H9 (cell line): ENCODE results near the gene THRB. TPM values are rescaled to one million over a fixed set of nuclear protein-coding genes. Genes with fewer than 3 reads are reported as not detected.

ENCODE experiments used
- DNase-seq: peaks from one replicate; pipeline ENCODE4 v3.0.0-alpha.2; 2017
- H2AFZ ChIP-seq: one replicate; pipeline ENCODE4 v1.6.1; 2013; ENCODE audit warnings: mild to moderate bottlenecking, low read length, control low read depth, moderate library complexity
- H2AK5ac ChIP-seq: 2 replicates; pipeline ENCODE4 v1.6.1; 2013; ENCODE audit warnings: low read length, control low read depth, mixed read lengths; ENCODE audit not compliant: insufficient read length
- H2BK120ac ChIP-seq: one replicate; pipeline ENCODE4 v1.6.1; 2013; ENCODE audit warnings: low read depth, mild to moderate bottlenecking, low read length, control low read depth, inconsistent platforms; ENCODE audit not compliant: poor library complexity, severe bottlenecking
- H2BK12ac ChIP-seq: 2 replicates; pipeline ENCODE4 v1.6.1; 2013; ENCODE audit warnings: low read length, control low read depth, mixed read lengths, low read depth; ENCODE audit not compliant: insufficient read length
- H2BK15ac ChIP-seq: 2 replicates; pipeline ENCODE4 v1.6.1; 2013; ENCODE audit warnings: low read depth, low read length, control low read depth
- H2BK20ac ChIP-seq: one replicate; pipeline ENCODE4 v1.6.1; 2013; ENCODE audit warnings: low read depth, mild to moderate bottlenecking, low read length, control low read depth, inconsistent platforms; ENCODE audit not compliant: poor library complexity, severe bottlenecking
- H2BK5ac ChIP-seq: 2 replicates; pipeline ENCODE4 v1.6.1; 2013; ENCODE audit warnings: low read length, control low read depth, mixed read lengths; ENCODE audit not compliant: insufficient read length
- H3K14ac ChIP-seq: 2 replicates; pipeline ENCODE4 v1.6.1; 2013; ENCODE audit warnings: low read length, control low read depth; ENCODE audit not compliant: insufficient read depth
- H3K18ac ChIP-seq: 2 replicates; pipeline ENCODE4 v1.6.1; 2013; ENCODE audit warnings: low read depth, mild to moderate bottlenecking, mixed read lengths, low read length, control low read depth; ENCODE audit not compliant: insufficient read length
- H3K23ac ChIP-seq: 2 replicates; pipeline ENCODE4 v1.6.1; 2013; ENCODE audit warnings: low read length, control low read depth, mixed read lengths, low read depth; ENCODE audit not compliant: insufficient read length
- H3K23me2 ChIP-seq: 2 replicates; pipeline ENCODE4 v1.6.1; 2013; ENCODE audit warnings: low read depth, mild to moderate bottlenecking, mixed read lengths, low read length, control low read depth; ENCODE audit not compliant: insufficient read length, poor library complexity, severe bottlenecking
- H3K27ac ChIP-seq: 2 replicates; pipeline ENCODE4 v1.5.1; 2013; ENCODE audit warnings: low read length, control low read depth, mixed read lengths, low read depth; ENCODE audit not compliant: insufficient read length
- H3K27me3 ChIP-seq: 2 replicates; pipeline ENCODE4 v1.6.1; 2013; ENCODE audit warnings: low read length, control low read depth, inconsistent platforms; ENCODE audit not compliant: insufficient read depth
- H3K4ac ChIP-seq: 2 replicates; pipeline ENCODE4 v1.6.1; 2013; ENCODE audit warnings: low read depth, mild to moderate bottlenecking, control low read depth, inconsistent platforms, low read length, moderate library complexity
- H3K4me1 ChIP-seq: 2 replicates; pipeline ENCODE4 v1.6.1; 2013; ENCODE audit warnings: low read length, control low read depth, inconsistent platforms; ENCODE audit not compliant: insufficient read depth
- H3K4me2 ChIP-seq: 2 replicates; pipeline ENCODE4 v1.6.1; 2013; ENCODE audit warnings: low read length, control low read depth, mixed read lengths; ENCODE audit not compliant: insufficient read length, insufficient read depth
- H3K56ac ChIP-seq: 2 replicates; pipeline ENCODE4 v1.6.1; 2013; ENCODE audit warnings: low read depth, mild to moderate bottlenecking, mixed read lengths, low read length, control low read depth; ENCODE audit not compliant: insufficient read length
- H3K79me1 ChIP-seq: 2 replicates; pipeline ENCODE4 v1.6.1; 2013; ENCODE audit warnings: low read depth, mild to moderate bottlenecking, moderate library complexity, low read length, control low read depth, inconsistent platforms; ENCODE audit not compliant: insufficient read depth, poor library complexity, severe bottlenecking
- H3K79me2 ChIP-seq: 2 replicates; pipeline ENCODE4 v1.6.1; 2013; ENCODE audit warnings: low read length, control low read depth, inconsistent platforms; ENCODE audit not compliant: insufficient read depth
- H3K9ac ChIP-seq: 2 replicates; pipeline ENCODE4 v1.6.1; 2013; ENCODE audit warnings: low read length, control low read depth, mixed read lengths; ENCODE audit not compliant: insufficient read length; ENCODE audit errors: extremely low read depth
- H3K9me3 ChIP-seq: one replicate; pipeline ENCODE4 v1.6.1; 2013; ENCODE audit warnings: low read depth, low read length, inconsistent platforms; ENCODE audit not compliant: control insufficient read depth
- H3T11ph ChIP-seq: one replicate; pipeline ENCODE4 v1.6.1; 2013; ENCODE audit warnings: mild to moderate bottlenecking, low read length, control low read depth, inconsistent platforms
- H4K20me1 ChIP-seq: one replicate; pipeline ENCODE4 v1.6.1; 2013; ENCODE audit not compliant: control insufficient read depth, insufficient read length, insufficient read depth
- H4K5ac ChIP-seq: 2 replicates; pipeline ENCODE4 v1.6.1; 2013; ENCODE audit warnings: low read depth, mild to moderate bottlenecking, mixed read lengths, low read length, control low read depth; ENCODE audit not compliant: insufficient read length
- H4K8ac ChIP-seq: replicated peaks from 2 replicates; pipeline ENCODE4 v1.6.1; 2013; ENCODE audit warnings: low read length, control low read depth, mixed read lengths, low read depth; ENCODE audit not compliant: insufficient read length
- H4K91ac ChIP-seq: 2 replicates; pipeline ENCODE4 v1.6.1; 2013; ENCODE audit warnings: low read depth, mild to moderate bottlenecking, moderate library complexity, mixed read lengths, low read length, control low read depth; ENCODE audit not compliant: insufficient read length
- H3K27ac Mint-ChIP-seq, 3 experiments: 2 replicates in 2 of 3; 3 replicates in 1 of 3; pipeline ENCODE4 v1.8.0; 2020 to 2021; ENCODE audit warnings: mixed read lengths in 3 of 3, mild to moderate bottlenecking in 1 of 3, moderate library complexity in 1 of 3
- H3K27me3 Mint-ChIP-seq: 2 replicates; pipeline ENCODE4 v1.8.0; 2021; ENCODE audit warnings: low read depth, mild to moderate bottlenecking, moderate library complexity, mixed read lengths
- H3K36me3 Mint-ChIP-seq, 3 experiments: 2 replicates in 2 of 3; 3 replicates in 1 of 3; pipeline ENCODE4 v1.8.0; 2020 to 2021; ENCODE audit warnings: low read depth in 3 of 3, mixed read lengths in 3 of 3; ENCODE audit not compliant: insufficient read depth in 1 of 3
- H3K4me1 Mint-ChIP-seq, 2 experiments: 2 replicates each; pipeline ENCODE4 v1.8.0; 2020; ENCODE audit warnings: mixed read lengths in 2 of 2
- H3K4me3 Mint-ChIP-seq, 2 experiments: 2 replicates in 1 of 2; 3 replicates in 1 of 2; pipeline ENCODE4 v1.8.0; 2020 to 2021; ENCODE audit warnings: mild to moderate bottlenecking in 2 of 2, mixed read lengths in 2 of 2, moderate library complexity in 1 of 2
- H3K9me3 Mint-ChIP-seq, 2 experiments: 2 replicates in 1 of 2; 3 replicates in 1 of 2; pipeline ENCODE4 v1.8.0; 2020; ENCODE audit warnings: mild to moderate bottlenecking in 2 of 2, mixed read lengths in 2 of 2, moderate library complexity in 1 of 2
- CTCF ChIP-seq: fragments of 200-600 bp; sonication (generic); conservative IDR thresholded peaks from 3 replicates; pipeline ENCODE4 v1.8.0; 2021; ENCODE audit warnings: antibody characterized with exemption, mild to moderate bottlenecking
- total RNA-seq: library from RNA; stranded (reverse); gene quantifications from 2 replicates; pipeline ENCODE4 v1.2.1, GENCODE V29; 2021

The THRB gene
- total RNA-seq, 1 experiment from 2014 or later = 8.6 TPM

GRCh38 chr3:24291646-24292045, 203.0 kb downstream of the THRB start:
- no peak overlapping the region for H2BK120ac ChIP-seq
- H3K27me3 ChIP-seq = no peaks in the 10 kb centered on the region; the same call in 1 of the 2 replicates
- H3K4ac ChIP-seq = no peak overlapping the region
- no peak overlapping the region for H2BK12ac ChIP-seq
- H2BK15ac ChIP-seq = no peak overlapping the region
- Mint-ChIP-seq H3K4me1 (peaks cover 4 to 5% of the 10 kb centered on the region in 2 experiments), H3K36me3 (0 out of 7 replicates have a peak, but pooled peaks cover 0 to 1% (median 0%) of the 10 kb centered on the region in 3 experiments), H3K4me3 (no peak overlapping the region), H3K27me3 (no peaks in the 10 kb centered on the region), H3K9me3 (no peaks in the 10 kb centered on the region; a peak in 1 of 5 replicates), H3K27ac (no peak overlapping the region)
- no peak overlapping the region for H2AFZ ChIP-seq
- no peaks in the 10 kb centered on the region for H3K79me1 ChIP-seq
- no peak for TF ChIP-seq CTCF
- no peak for DNase-seq
- H3K79me2 ChIP-seq = no peaks in the 10 kb centered on the region
- H3K18ac ChIP-seq = no peak overlapping the region
- no peak overlapping the region for H4K5ac ChIP-seq
- no peak overlapping the region for H3K9ac ChIP-seq
- H3K23me2 ChIP-seq = no peaks in the 10 kb centered on the region
- no peak overlapping the region for H3K4me2 ChIP-seq
- H2BK5ac ChIP-seq = no peak overlapping the region
- no peak overlapping the region for H2AK5ac ChIP-seq
- no peak overlapping the region for H3K14ac ChIP-seq
- H3K4me1 ChIP-seq = no peaks in the 10 kb centered on the region
- H3K56ac ChIP-seq = no peak overlapping the region
- no peak overlapping the region for H4K8ac ChIP-seq
- H3T11ph ChIP-seq = no peak overlapping the region
- no peak overlapping the region for H2BK20ac ChIP-seq
- no peak overlapping the region for H3K27ac ChIP-seq
- H3K9me3 ChIP-seq = no peaks in the 10 kb centered on the region
- H4K20me1 ChIP-seq = no peaks in the 10 kb centered on the region
- no peak overlapping the region for H4K91ac ChIP-seq
- no peak overlapping the region for H3K23ac ChIP-seq
